HG02763 (cell line): ENCODE data around the gene TMEM267.
"Not testable (repeated sequence)": the region's sequence is repeated elsewhere in the genome, so short reads cannot be mapped to it uniquely, and the experiment has no call there.

Source experiments
- ATAC-seq: cut with Tn5 transposase; IDR thresholded peaks from one replicate; pipeline ENCODE4 v1.9.1; 2021; ENCODE audit warnings: mild to moderate bottlenecking, moderate library complexity; ENCODE audit not compliant: unreplicated experiment

TMEM267 gene

GRCh38 chr5:43410414-43410813 lies 73.3 kb downstream of the TMEM267 start:
- no peak for ATAC-seq

GRCh38 chr5:43409809-43410271 lies 73.8 kb downstream of the TMEM267 start:
- ATAC-seq: no peak

- ATAC-seq: not testable (repeated sequence)
These were observed 81.1 kb downstream of the TMEM267 start for GRCh38 chr5:43402524-43403066.

- ATAC-seq: no peak
These were observed 81.8 kb downstream of the TMEM267 start for GRCh38 chr5:43401827-43402226.

- no peak for ATAC-seq
These were observed 83.6 kb downstream of the TMEM267 start for GRCh38 chr5:43400082-43400481.

GRCh38 chr5:43396762-43397304 lies 86.8 kb downstream of the TMEM267 start:
- ATAC-seq: peak; percentile 95
